PC-3 (cell line): ENCODE results near the gene NPC1. TPM values are rescaled to one million over a fixed set of nuclear protein-coding genes. Genes with fewer than 3 reads are reported as not detected.
A peak's percentile ranks its signal among the peaks of the same experiment; 100 is the strongest.

Source experiments
- ATAC-seq: fragments of 200-7000 bp; cut with Tn5 transposase; 2 replicates; pipeline ENCODE4 v1.9.1; 2020; ENCODE audit warnings: mild to moderate bottlenecking, moderate library complexity
- Bru-seq: library from RNA; stranded (reverse); fragments of 400-500 nt; gene quantifications from one replicate; lab custom pipeline; 2021; lab: Mats Ljungman, UMichigan
- BruChase-seq, 2 experiments: library from RNA; stranded (reverse); fragments of 400-500 nt; gene quantifications; one replicate each; lab custom pipeline; 2021; lab: Mats Ljungman, UMichigan
- BruUV-seq: library from RNA; stranded (reverse); fragments of 400-500 nt; replicated peaks from 2 replicates; lab custom pipeline; 2021; lab: Mats Ljungman, UMichigan
- CTCF ChIA-PET: fragments of 300-600 bp; sonication (Branson Sonifier 250); formaldehyde crosslinking; loops from one replicate; lab custom pipeline; 2022; ENCODE audit warnings: antibody characterized with exemption; lab: Charles Lee
- POLR2A ChIA-PET: fragments of 300-600 bp; sonication (Branson Sonifier 250); formaldehyde crosslinking; loops from one replicate; lab custom pipeline; 2022; ENCODE audit warnings: antibody characterized with exemption; ENCODE audit not compliant: unreplicated experiment; lab: Charles Lee
- DNase-seq: peaks from one replicate; pipeline ENCODE4 v3.0.0-alpha.2; 2015
- H2AFZ ChIP-seq: fragments of 300-600 bp; sonication (generic); 2 replicates; pipeline ENCODE4 v1.6.0; 2016; ENCODE audit warnings: antibody characterized with exemption, low read length
- H3F3A ChIP-seq: fragments of 300-600 bp; sonication (generic); one replicate; pipeline ENCODE4 v1.6.0; 2017; ENCODE audit warnings: antibody characterized with exemption, low read length, control low read depth, mild to moderate bottlenecking; ENCODE audit not compliant: unreplicated experiment
- H3K27ac ChIP-seq: fragments of 300-600 bp; sonication (generic); 2 replicates; pipeline ENCODE4 v1.5.1; 2016; ENCODE audit warnings: mild to moderate bottlenecking, low read length
- H3K27me3 ChIP-seq: fragments of 300-600 bp; sonication (generic); 2 replicates; pipeline ENCODE4 v1.6.1; 2016; ENCODE audit warnings: low read length, mixed read lengths
- H3K36me3 ChIP-seq: fragments of 300-600 bp; sonication (generic); 2 replicates; pipeline ENCODE4 v1.6.1; 2016; ENCODE audit warnings: low read depth, mixed run types, low read length, mixed read lengths
- H3K4me1 ChIP-seq: fragments of 300-600 bp; sonication (generic); 2 replicates; pipeline ENCODE4 v1.5.1; 2016; ENCODE audit warnings: low read length; ENCODE audit not compliant: insufficient read depth
- H3K4me2 ChIP-seq: fragments of 300-600 bp; sonication (generic); 2 replicates; pipeline ENCODE4 v1.6.0; 2016; ENCODE audit warnings: low read length
- H3K4me3 ChIP-seq: fragments of 300-600 bp; sonication (generic); 2 replicates; pipeline ENCODE4 v1.5.1; 2016; ENCODE audit warnings: mild to moderate bottlenecking, low read length, mixed read lengths
- H3K79me2 ChIP-seq: fragments of 300-600 bp; sonication (generic); 2 replicates; pipeline ENCODE4 v1.6.1; 2017; ENCODE audit warnings: low read length, mixed read lengths
- H3K9ac ChIP-seq: fragments of 300-600 bp; sonication (generic); 2 replicates; pipeline ENCODE4 v1.6.0; 2016; ENCODE audit warnings: mild to moderate bottlenecking, low read length
- H3K9me2 ChIP-seq: fragments of 300-600 bp; sonication (generic); replicated peaks from 2 replicates; pipeline ENCODE4 v1.6.1; 2016; ENCODE audit warnings: mixed run types, low read length, mixed read lengths
- H3K9me3 ChIP-seq: fragments of 300-600 bp; sonication (generic); 2 replicates; pipeline ENCODE4 v1.6.1; 2016; ENCODE audit warnings: low read length, mixed read lengths
- H4K20me1 ChIP-seq: fragments of 300-600 bp; sonication (generic); 2 replicates; pipeline ENCODE4 v1.6.1; 2016; ENCODE audit warnings: low read length, mixed read lengths
- EZH2 ChIP-seq: fragments of 300-600 bp; sonication (generic); IDR thresholded peaks from one replicate; pipeline ENCODE4 v1.6.1; 2017; ENCODE audit warnings: antibody characterized with exemption, mild to moderate bottlenecking, low read length; ENCODE audit not compliant: unreplicated experiment
- EZH2phosphoT487 ChIP-seq: fragments of 300-600 bp; sonication (generic); IDR thresholded peaks from 2 replicates; pipeline ENCODE4 v1.6.1; 2018; ENCODE audit warnings: mild to moderate bottlenecking, antibody characterized with exemption, low read length, borderline replicate concordance
- intact Hi-C: fragments of 100-400 bp; cut with micrococcal nuclease; formaldehyde crosslinking; loops from 2 replicates; pipeline ENCODE4 v1.9.0; 2023
- long read RNA-seq: library from polyadenylated mRNA; unstranded; transcript quantifications from one replicate; pipeline ENCODE4 v2.0.0, GENCODE V29; 2021; ENCODE audit not compliant: unreplicated experiment
- total RNA-seq: library from RNA; depleted of rRNA; stranded (reverse); fragments of >200 nt; gene quantifications from 2 replicates; pipeline ENCODE4 v1.2.3, GENCODE V29; 2014; rRNA removed
- TF ChIP-seq, protein P1 (sequence below): fragments of 300-600 bp; sonication (generic); conservative IDR thresholded peaks from 2 replicates; pipeline ENCODE4 v1.5.1; 2017; ENCODE audit warnings: antibody characterized with exemption, low read depth, mild to moderate bottlenecking, low read length

Gene NPC1
- total RNA-seq (85.5 and 122 TPM in 2 replicates), Bru-seq, nascent RNA (percentile 93 among the genes with signal in this experiment), BruChase-seq, experiment 1, labeled RNA remaining after a 6-hour chase (percentile 94 among the genes with signal in this experiment), BruChase-seq, experiment 2, labeled RNA remaining after a 2-hour chase (percentile 93 among the genes with signal in this experiment)
- long read RNA-seq, full-length matches to known transcripts = 78 of 249 reads
- long read RNA-seq, partial matches to known transcripts = 99 of 249 reads
- long read RNA-seq, other reads (novel, unspliced or antisense) = 72 of 249 reads

GRCh38 chr18:23586249-23587196 is at the start of gene NPC1:
Gene NPC1, minus strand, starts transcription at chr18:23586506. Its CDS starts 163 bp downstream, at chr18:23586343.
- Histone ChIP-seq H3K27me3 (no peaks in the 10 kb centered on the region), H3K36me3 (no peaks in the 10 kb centered on the region; the same call in 1 of the 2 replicates), H3K9ac (peak within 1 kb of the TSS; percentile 95), H2AFZ (peak within 1 kb of the TSS; percentile 93), H3K79me2 (peaks cover 47% of the 10 kb centered on the region), H3F3A (no peaks in the 10 kb centered on the region), H3K27ac (peak within 1 kb of the TSS; percentile 98), H3K4me3 (peak within 1 kb of the TSS; percentile 83), H4K20me1 (peaks cover 14% of the 10 kb centered on the region), H3K4me2 (peak within 1 kb of the TSS; percentile 91), H3K4me1 (peaks cover 32% of the 10 kb centered on the region), H3K9me2 (no peaks in the 10 kb centered on the region), H3K9me3 (no peaks in the 10 kb centered on the region)
- DNase-seq (peak; percentile 96), ATAC-seq (peak; percentile 89)
- TF ChIP-seq EZH2 (no peak), EZH2phosphoT487 (no peak)
- TF ChIP-seq, protein P1, sequence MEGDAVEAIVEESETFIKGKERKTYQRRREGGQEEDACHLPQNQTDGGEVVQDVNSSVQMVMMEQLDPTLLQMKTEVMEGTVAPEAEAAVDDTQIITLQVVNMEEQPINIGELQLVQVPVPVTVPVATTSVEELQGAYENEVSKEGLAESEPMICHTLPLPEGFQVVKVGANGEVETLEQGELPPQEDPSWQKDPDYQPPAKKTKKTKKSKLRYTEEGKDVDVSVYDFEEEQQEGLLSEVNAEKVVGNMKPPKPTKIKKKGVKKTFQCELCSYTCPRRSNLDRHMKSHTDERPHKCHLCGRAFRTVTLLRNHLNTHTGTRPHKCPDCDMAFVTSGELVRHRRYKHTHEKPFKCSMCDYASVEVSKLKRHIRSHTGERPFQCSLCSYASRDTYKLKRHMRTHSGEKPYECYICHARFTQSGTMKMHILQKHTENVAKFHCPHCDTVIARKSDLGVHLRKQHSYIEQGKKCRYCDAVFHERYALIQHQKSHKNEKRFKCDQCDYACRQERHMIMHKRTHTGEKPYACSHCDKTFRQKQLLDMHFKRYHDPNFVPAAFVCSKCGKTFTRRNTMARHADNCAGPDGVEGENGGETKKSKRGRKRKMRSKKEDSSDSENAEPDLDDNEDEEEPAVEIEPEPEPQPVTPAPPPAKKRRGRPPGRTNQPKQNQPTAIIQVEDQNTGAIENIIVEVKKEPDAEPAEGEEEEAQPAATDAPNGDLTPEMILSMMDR = peak; percentile 66
- ChIA-PET CTCF (interaction anchor here (0.7 kb wide), 1 partner anchor 88 kb away, joined by 3 read pairs; no protein-coding TSS in a partner anchor), POLR2A (interaction anchor here (0.6 kb wide), 1 partner anchor 63 kb away, joined by 3 read pairs; no protein-coding TSS in a partner anchor)
- no TSS peak for BruUV-seq
- intact Hi-C loops = loop anchor here (1.0 to 5.0 kb wide), 5 partner anchors 12 to 84 kb away; partner anchors contain the start of gene RMC1

DNA sequence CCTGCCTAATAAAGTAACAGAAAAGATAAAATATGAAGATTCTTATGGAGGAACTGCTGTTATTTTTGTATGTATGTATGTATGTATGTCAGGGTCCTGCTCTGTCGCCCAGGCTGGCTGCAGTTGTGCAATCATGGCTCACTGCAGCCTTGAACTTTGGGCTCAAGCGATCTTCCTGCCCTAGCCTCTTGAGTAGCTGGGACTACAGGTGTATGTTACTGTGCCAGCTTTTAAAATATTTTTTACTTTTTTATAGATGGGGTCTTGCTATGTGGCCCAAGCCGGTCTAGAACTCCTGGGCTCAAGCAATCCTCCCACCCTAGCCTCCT is 49.7 kb upstream of the NPC1 start:
- H3K4me2 ChIP-seq = no peak overlapping the region
- no peaks in the 10 kb centered on the region for H3K79me2 ChIP-seq
- CTCF ChIA-PET = no interaction called here

More for the DNA sequence above, 49.7 kb upstream of the NPC1 start:
- POLR2A ChIA-PET = no interaction called here
- BruUV-seq = TSS peak; percentile 69
- Histone ChIP-seq H3K27ac (peak overlapping the region; percentile 67), H3F3A (no peaks in the 10 kb centered on the region), H2AFZ (no peak overlapping the region), H3K27me3 (no peaks in the 10 kb centered on the region), H3K9me2 (no peaks in the 10 kb centered on the region), H3K36me3 (no peaks in the 10 kb centered on the region), H3K4me3 (no peak overlapping the region), H3K9me3 (no peaks in the 10 kb centered on the region), H3K4me1 (peaks cover 15% of the 10 kb centered on the region), H4K20me1 (no peaks in the 10 kb centered on the region), H3K9ac (peak overlapping the region; percentile 18; the same call in 1 of the 2 replicates)
- ATAC-seq = no peak
- no peak for TF ChIP-seq EZH2
- TF ChIP-seq EZH2phosphoT487 = no peak
- TF ChIP-seq, protein P1 = no peak
- DNase-seq = no peak
- intact Hi-C loops = no loop called here
